Stimulated activated CD4-positive, alpha-beta T cell treated with anti-CD3 and anti-CD28 coated beads, Interleukin-1b, Interleukin-23, amount 100 ng/mL, for 24 hours (primary cell): ENCODE results near the gene FGF4.

ENCODE experiments used
- DNase-seq, 4 experiments: peaks; one replicate each; pipeline ENCODE4 v3.0.0-alpha.2; 2020; ENCODE audit warnings: low read depth in 4 of 4, low spot score in 1 of 4

Gene FGF4

GRCh38 chr11:69726481-69726880 lies 48.7 kb downstream of the FGF4 start:
- DNase-seq = no peak

GRCh38 chr11:69726019-69726418 lies 49.1 kb downstream of the FGF4 start:
- no peak for DNase-seq

GRCh38 chr11:69721745-69722144 lies 53.4 kb downstream of the FGF4 start:
- DNase-seq = no peak

- no peak for DNase-seq
Observed at GRCh38 chr11:69721106-69721505, 54.0 kb downstream of the FGF4 start.
